HTERT RPE-1 (cell line): Measurements from ENCODE around the gene MGME1.
"Not testable (repeated sequence)": the region's sequence is repeated elsewhere in the genome, so short reads cannot be mapped to it uniquely, and the experiment has no call there.

Experiments used
- in situ Hi-C: fragments of 300-500 bp; cut with MboI; formaldehyde crosslinking; loops from 4 replicates; pipeline ENCODE4 v1.14.3; 2020; ENCODE audit warnings: low sequenced_read_pairs

Gene MGME1

GRCh38 chr20:18018100-18018499 lies 49.3 kb downstream of the MGME1 start:
- in situ Hi-C loops, result no loop called here

GRCh38 chr20:18019068-18019467 lies 50.2 kb downstream of the MGME1 start:
- in situ Hi-C loops, result no loop called here

GRCh38 chr20:18020931-18021330 lies 52.1 kb downstream of the MGME1 start:
- in situ Hi-C loops, result no loop called here

GRCh38 chr20:18024606-18025127 lies 55.8 kb downstream of the MGME1 start:
- in situ Hi-C loops, result no loop called here

GRCh38 chr20:18027011-18027410 lies 58.2 kb downstream of the MGME1 start:
- in situ Hi-C loops, result not testable (repeated sequence)

- in situ Hi-C loops, result no loop called here
Measured at GRCh38 chr20:18030020-18030419, 61.2 kb downstream of the MGME1 start.

- in situ Hi-C loops, result no loop called here
Measured at GRCh38 chr20:18031050-18031449, 62.2 kb downstream of the MGME1 start.

- in situ Hi-C loops, result no loop called here
Measured at GRCh38 chr20:18031888-18032509, 63.2 kb downstream of the MGME1 start.

GRCh38 chr20:18032977-18033892 lies 64.4 kb downstream of the MGME1 start:
- in situ Hi-C loops, result no loop called here

GRCh38 chr20:18034039-18034438 lies 65.2 kb downstream of the MGME1 start:
- in situ Hi-C loops, result no loop called here

GRCh38 chr20:18039063-18039462 lies 70.2 kb downstream of the MGME1 start:
- in situ Hi-C loops, result no loop called here
